Pancreas (tissue), 10 donors: ENCODE measurements around the gene BFSP1. TPM values are rescaled to one million over a fixed set of nuclear protein-coding genes. Genes with fewer than 3 reads are reported as not detected.

Experiments
- ATAC-seq, 4 donors: fragments of 200-7000 bp; cut with Tn5 transposase; one replicate each; pipeline versions ENCODE4 v1.8.0 to v1.9.1; 2020; ENCODE audit warnings: mild to moderate bottlenecking in 4 of 4, moderate library complexity in 4 of 4
- DNase-seq, 6 donors: peaks; one replicate each; pipeline ENCODE4 v3.0.0-alpha.2; 2020
- FAIRE-seq: peaks from 2 replicates; lab custom pipeline; 2012; peaks lifted over from hg19 to GRCh38; lab: Jason Lieb, UNC
- H3K27ac ChIP-seq, 4 donors: fragments of 200-600 bp; sonication (generic); 1 replicate in 3 of 4; 2 replicates in 1 of 4; pipeline versions ENCODE4 v1.5.0 to v1.8.0; 2020
- H3K27me3 ChIP-seq, 4 donors: fragments of 200-600 bp; one replicate each; pipeline ENCODE4 v1.8.0; 2021
- H3K36me3 ChIP-seq, 3 donors: fragments of 200-600 bp; sonication (generic) in 1 of 3; one replicate each; pipeline versions ENCODE4 v1.5.0 to v1.8.0; 2020 to 2021
- H3K4me1 ChIP-seq, 3 donors: fragments of 200-600 bp; one replicate each; pipeline ENCODE4 v1.8.0; 2021
- H3K4me3 ChIP-seq, 4 donors: fragments of 200-600 bp; sonication (generic) in 2 of 4; one replicate each; pipeline versions ENCODE4 v1.5.0 to v1.8.0; 2020 to 2021
- H3K9me3 ChIP-seq, 4 donors: fragments of 200-600 bp; one replicate each; pipeline ENCODE4 v1.8.0; 2021
- CTCF ChIP-seq, 4 donors: fragments of 200-600 bp; sonication (generic) in 3 of 4; IDR thresholded peaks; one replicate each; pipeline versions ENCODE4 v1.5.0 to v1.8.0; 2021; ENCODE audit warnings: antibody characterized with exemption in 4 of 4
- WGBS, 2 donors: extraction: QIAGEN DNeasy Blood & Tissue Kit; methylation state at CpG; one replicate each; pipeline ENCODE4 v1.1.7; 2013; 5-methylcytosine and 5-hydroxymethylcytosine counted together
- intact Hi-C, 3 donors: fragments of 100-400 bp; cut with DNase I; formaldehyde crosslinking; loops; one replicate each; pipeline versions ENCODE4 v1.11.1 to v1.14.2; 2022
- polyA plus RNA-seq, 2 donors: library from polyadenylated mRNA; stranded (reverse); fragments of 200-250 nt; gene quantifications; one replicate each; pipeline ENCODE4 v1.2.3, GENCODE V29; 2013
- total RNA-seq, 6 donors: library from RNA; stranded (reverse); fragmentation: NEBNext Ultra II Directional in 4 of 6; extraction: Animal tissue kit (Norgen Biotek cat#: 25700) in 4 of 6; gene quantifications; one replicate each; pipeline versions ENCODE4 v1.2.1 to v1.2.4, GENCODE V29; 2021 to 2023
- donor health status: healthy with polysubstance abuse.
- donor health status: DM: no; HTN: no; CAD: no; lungs with moderate emphysema.
- donor health status: DM: no; HTN: no; CAD: no.
- donor health status: control.
- donor health status: control.
- donor health status: Bipolar disorder and iron deficiency.
- donor health status: DM: yes; HTN: yes; CAD: no.
- donor health status: DM: no; HTN: no; CAD: no.
- donor health status: DM: no; HTN: no; CAD: no.
- donor health status: DM: yes; HTN: yes; CAD: no.

BFSP1 gene
- total and polyA plus RNA-seq, 8 donors, result 0.81 to 2.0 (median 1.4) TPM

- 94 to 95% methylated on average over 3 of the region's 3 CpGs for WGBS, 2 donors
- no peak for DNase-seq
- no peak for TF ChIP-seq CTCF (IDR thresholded peaks at IDR 0.05)
- H3K27me3 ChIP-seq, result no peaks in the 10 kb centered on the region
- no peak for FAIRE-seq
- peaks cover 17 to 27% (median 19%) of the 10 kb centered on the region in 3 donors for H3K4me1 ChIP-seq
- intact Hi-C loops, result no loop called here
- no peaks in the 10 kb centered on the region for H3K36me3 ChIP-seq
- no peaks in the 10 kb centered on the region for H3K9me3 ChIP-seq
- no peak for ATAC-seq
- no peak overlapping the region for H3K4me3 ChIP-seq
- H3K27ac ChIP-seq, result no peak overlapping the region
These were observed 23.9 kb upstream of the BFSP1 start for GRCh38 chr20:17555106-17555505.

GRCh38 chr20:17549131-17549530 lies 18.0 kb upstream of the BFSP1 start:
- intact Hi-C loops, result no loop called here

GRCh38 chr20:17545127-17545526 lies 13.9 kb upstream of the BFSP1 start:
- H3K27me3 ChIP-seq, result no peaks in the 10 kb centered on the region
- FAIRE-seq (no peak), DNase-seq (no peak), ATAC-seq (peak in 3 of 4 donors; percentile 38 to 72 (median 40))
- H3K27ac ChIP-seq, result no peak overlapping the region
- peaks cover 0 to 8% (median 0%) of the 10 kb centered on the region in 3 donors for H3K4me1 ChIP-seq
- H3K9me3 ChIP-seq, result no peaks in the 10 kb centered on the region
- H3K36me3 ChIP-seq, result no peaks in the 10 kb centered on the region
- 64 to 68% methylated on average over 4 of the region's 4 CpGs for whole genome bisulfite sequencing, 2 donors
- intact Hi-C loops, result no loop called here
- no peak for TF ChIP-seq CTCF (IDR thresholded peaks at IDR 0.05)
- H3K4me3 ChIP-seq, result no peak overlapping the region

More at GRCh38 chr20:17549131-17549530, 18.0 kb upstream of the BFSP1 start:
- Histone ChIP-seq H3K27ac (no peak overlapping the region), H3K27me3 (no peaks in the 10 kb centered on the region), H3K4me1 (peaks cover 0 to 6% (median 0%) of the 10 kb centered on the region in 3 donors), H3K4me3 (no peak overlapping the region), H3K36me3 (no peaks in the 10 kb centered on the region), H3K9me3 (no peaks in the 10 kb centered on the region)
- no peak for ATAC-seq
- FAIRE-seq, result no peak
- 81 to 83% methylated on average over 4 of the region's 4 CpGs for WGBS, 2 donors
- TF ChIP-seq CTCF (IDR thresholded peaks at IDR 0.05), result no peak
- DNase-seq, result no peak

GRCh38 chr20:17543531-17544131 lies 12.5 kb upstream of the BFSP1 start:
- Histone ChIP-seq H3K4me3 (no peak overlapping the region), H3K36me3 (no peaks in the 10 kb centered on the region), H3K27ac (peak overlapping the region in 2 of 4 donors; percentile 13 to 30), H3K27me3 (no peaks in the 10 kb centered on the region), H3K4me1 (peaks cover 0 to 8% (median 0%) of the 10 kb centered on the region in 3 donors), H3K9me3 (no peaks in the 10 kb centered on the region)
- intact Hi-C loops, result loop anchor here in 1 of 3 donors (5.0 kb wide), 1 partner anchor 74 kb away; no protein-coding TSS in a partner anchor
- DNase-seq (no peak), FAIRE-seq (no peak), ATAC-seq (peak in 1 of 4 donors; percentile 17)
- no peak for TF ChIP-seq CTCF (IDR thresholded peaks at IDR 0.05)
- WGBS, 2 donors, result 61 to 64% methylated on average over 5 of the region's 5 CpGs

GRCh38 chr20:17542993-17543412 lies 11.8 kb upstream of the BFSP1 start:
- peak in 3 of 4 donors; percentile 27 to 64 (median 49) for ATAC-seq
- Histone ChIP-seq H3K4me1 (peaks cover 0 to 8% (median 0%) of the 10 kb centered on the region in 3 donors), H3K27me3 (no peaks in the 10 kb centered on the region), H3K4me3 (no peak overlapping the region), H3K36me3 (no peaks in the 10 kb centered on the region), H3K27ac (peak overlapping the region in 1 of 4 donors; percentile 13), H3K9me3 (no peaks in the 10 kb centered on the region)
- intact Hi-C loops, result loop anchor here in 1 of 3 donors (5.0 kb wide), 1 partner anchor 74 kb away; no protein-coding TSS in a partner anchor
- no peak for FAIRE-seq
- no peak for DNase-seq
- TF ChIP-seq CTCF (IDR thresholded peaks at IDR 0.05), result no peak
- WGBS, 2 donors, result 74 to 77% methylated on average over 4 of the region's 4 CpGs
